ENCODE measurements around the gene CAPN11.

GRCh38 chr6:44193307-44193910 is 34.8 kb downstream of the CAPN11 start:
- TF ChIP-seq, protein P1, sequence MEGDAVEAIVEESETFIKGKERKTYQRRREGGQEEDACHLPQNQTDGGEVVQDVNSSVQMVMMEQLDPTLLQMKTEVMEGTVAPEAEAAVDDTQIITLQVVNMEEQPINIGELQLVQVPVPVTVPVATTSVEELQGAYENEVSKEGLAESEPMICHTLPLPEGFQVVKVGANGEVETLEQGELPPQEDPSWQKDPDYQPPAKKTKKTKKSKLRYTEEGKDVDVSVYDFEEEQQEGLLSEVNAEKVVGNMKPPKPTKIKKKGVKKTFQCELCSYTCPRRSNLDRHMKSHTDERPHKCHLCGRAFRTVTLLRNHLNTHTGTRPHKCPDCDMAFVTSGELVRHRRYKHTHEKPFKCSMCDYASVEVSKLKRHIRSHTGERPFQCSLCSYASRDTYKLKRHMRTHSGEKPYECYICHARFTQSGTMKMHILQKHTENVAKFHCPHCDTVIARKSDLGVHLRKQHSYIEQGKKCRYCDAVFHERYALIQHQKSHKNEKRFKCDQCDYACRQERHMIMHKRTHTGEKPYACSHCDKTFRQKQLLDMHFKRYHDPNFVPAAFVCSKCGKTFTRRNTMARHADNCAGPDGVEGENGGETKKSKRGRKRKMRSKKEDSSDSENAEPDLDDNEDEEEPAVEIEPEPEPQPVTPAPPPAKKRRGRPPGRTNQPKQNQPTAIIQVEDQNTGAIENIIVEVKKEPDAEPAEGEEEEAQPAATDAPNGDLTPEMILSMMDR (IDR thresholded peaks at IDR 0.05; ENCODE audit: insufficient read depth, low read length), result no peak
- TF ChIP-seq REST (IDR thresholded peaks at IDR 0.05; ENCODE audit: insufficient replicate concordance, low read depth), result no peak
- no peak for TF ChIP-seq SPI1 (IDR thresholded peaks at IDR 0.05; ENCODE audit: borderline replicate concordance, low read depth)
- TF ChIP-seq GABPA (IDR thresholded peaks at IDR 0.05; ENCODE audit: low read depth), result no peak
- TF ChIP-seq POLR2AphosphoS5 (IDR thresholded peaks at IDR 0.05; ENCODE audit: low read depth), result no peak

Data from HL-60 (cell line).